Stimulated activated CD4-positive, alpha-beta T cell treated with anti-CD3 and anti-CD28 coated beads, Interleukin-1b, Interleukin-23, amount 100 ng/mL, for 24 hours (primary cell): ENCODE measurements around the gene ALG1L2.
"Not testable (repeated sequence)": the region's sequence is repeated elsewhere in the genome, so short reads cannot be mapped to it uniquely, and the experiment has no call there.

Source experiments
- DNase-seq, 4 experiments: peaks; one replicate each; pipeline ENCODE4 v3.0.0-alpha.2; 2020; ENCODE audit warnings: low read depth in 4 of 4, low spot score in 1 of 4

Gene ALG1L2

GRCh38 chr3:130081351-130081881 is at the start of gene ALG1L2:
Gene ALG1L2, plus strand, starts transcription at chr3:130081831. Its CDS starts 186 bp downstream, at chr3:130082017.
- no peak for DNase-seq

- not testable (repeated sequence) for DNase-seq
Measured at GRCh38 chr3:130037126-130037815, 44.4 kb upstream of the ALG1L2 start.

- not testable (repeated sequence) for DNase-seq
Measured at GRCh38 chr3:130042736-130043135, 38.9 kb upstream of the ALG1L2 start.

- DNase-seq: not testable (repeated sequence)
Measured at GRCh38 chr3:130043658-130044057, 38.0 kb upstream of the ALG1L2 start.

GRCh38 chr3:130044370-130044769 is 37.3 kb upstream of the ALG1L2 start:
- no peak for DNase-seq

GRCh38 chr3:130048726-130049125 is 32.9 kb upstream of the ALG1L2 start:
- DNase-seq: no peak

- DNase-seq: not testable (repeated sequence)
Measured at GRCh38 chr3:130052366-130052765, 29.3 kb upstream of the ALG1L2 start.

GRCh38 chr3:130052965-130053364 is 28.7 kb upstream of the ALG1L2 start:
- not testable (repeated sequence) for DNase-seq

GRCh38 chr3:130057536-130058266 is 23.9 kb upstream of the ALG1L2 start:
- not testable (repeated sequence) for DNase-seq

- DNase-seq: not testable (repeated sequence)
Measured at GRCh38 chr3:130058267-130058657, 23.4 kb upstream of the ALG1L2 start.

- DNase-seq: not testable (repeated sequence)
Measured at GRCh38 chr3:130058716-130059115, 22.9 kb upstream of the ALG1L2 start.

- not testable (repeated sequence) for DNase-seq
Measured at GRCh38 chr3:130059162-130059561, 22.5 kb upstream of the ALG1L2 start.

GRCh38 chr3:130073582-130073981 is 8.0 kb upstream of the ALG1L2 start:
- no peak for DNase-seq

GRCh38 chr3:130077636-130078035 is 4.0 kb upstream of the ALG1L2 start:
- DNase-seq: no peak

GRCh38 chr3:130083363-130084090 is 1.9 kb downstream of the ALG1L2 start:
- DNase-seq: not testable (repeated sequence)

GRCh38 chr3:130084436-130084980 is 2.9 kb downstream of the ALG1L2 start:
- no peak for DNase-seq

GRCh38 chr3:130085881-130086280 is 4.2 kb downstream of the ALG1L2 start:
- no peak for DNase-seq

GRCh38 chr3:130086628-130087027 is 5.0 kb downstream of the ALG1L2 start:
- not testable (repeated sequence) for DNase-seq

GRCh38 chr3:130088061-130088460 is 6.4 kb downstream of the ALG1L2 start:
- no peak for DNase-seq

- not testable (repeated sequence) for DNase-seq
Measured at GRCh38 chr3:130090681-130091080, 9.1 kb downstream of the ALG1L2 start.

GRCh38 chr3:130091958-130092357 is 10.3 kb downstream of the ALG1L2 start:
- no peak for DNase-seq
